ENCODE results near the gene TMEM190.

TMEM190 gene

DNA sequence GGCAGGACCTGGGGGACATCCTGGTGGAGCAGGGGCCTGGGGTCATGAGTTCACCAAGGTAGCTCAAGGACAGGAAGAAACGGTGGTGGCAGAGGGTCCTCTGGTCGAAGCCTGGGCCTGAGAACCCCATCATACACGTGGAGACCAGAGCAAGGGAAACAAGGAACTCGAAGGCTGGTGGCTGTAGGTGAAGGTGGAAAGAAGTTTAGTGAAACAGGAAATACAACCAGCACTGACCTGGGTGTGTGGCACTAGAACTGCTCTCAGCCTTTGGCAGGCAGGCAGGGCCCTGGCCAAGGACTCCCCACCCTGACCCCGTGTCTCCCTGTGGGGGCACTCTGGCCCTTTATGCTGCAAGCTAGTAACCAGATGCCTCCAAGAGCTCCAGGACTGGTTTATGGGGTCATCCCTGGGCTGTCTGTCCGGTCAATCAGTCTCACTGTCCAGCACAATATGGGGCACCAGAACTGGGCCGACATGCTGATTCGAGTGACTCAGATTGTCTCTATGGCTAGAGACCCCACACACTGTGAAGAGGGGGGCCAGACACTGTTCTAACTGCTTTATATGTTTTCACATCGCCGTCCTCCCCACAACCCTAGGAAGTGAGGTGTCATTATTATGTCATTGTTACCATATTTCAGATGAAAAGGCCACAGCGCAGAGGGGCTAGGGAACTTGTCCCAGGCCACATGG, 25.9 kb upstream of the TMEM190 start:
- in situ Hi-C loops (cut with HindIII; ENCODE audit: low sequenced_read_pairs): loop anchor here (5.0 to 10.0 kb wide), 2 partner anchors 53 to 124 kb away; partner anchors contain the start of gene ZNF628

DNA sequence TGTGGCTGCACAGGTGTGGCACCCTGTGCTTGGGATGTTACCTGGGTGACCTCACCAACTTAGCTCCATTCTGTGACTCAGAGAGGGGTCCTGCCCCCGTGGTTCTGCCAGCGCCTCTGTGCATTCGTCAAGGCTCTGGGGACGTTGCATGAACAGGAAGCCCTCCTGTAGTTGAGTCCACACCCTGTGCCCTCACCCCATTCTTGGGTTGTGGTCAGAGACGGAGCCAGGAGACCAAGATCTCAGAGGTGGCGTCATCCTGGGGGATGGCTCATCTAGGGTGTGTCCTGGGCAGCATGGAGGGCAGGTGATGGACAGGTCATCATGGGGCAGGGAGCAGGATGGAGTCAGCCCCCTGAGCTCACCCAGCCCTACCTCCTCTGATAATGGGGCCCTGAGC, 24.6 kb upstream of the TMEM190 start:
- in situ Hi-C loops (cut with HindIII; ENCODE audit: low sequenced_read_pairs): loop anchor here (5.0 to 10.0 kb wide), 2 partner anchors 55 to 123 kb away; partner anchors contain the start of gene ZNF628

DNA sequence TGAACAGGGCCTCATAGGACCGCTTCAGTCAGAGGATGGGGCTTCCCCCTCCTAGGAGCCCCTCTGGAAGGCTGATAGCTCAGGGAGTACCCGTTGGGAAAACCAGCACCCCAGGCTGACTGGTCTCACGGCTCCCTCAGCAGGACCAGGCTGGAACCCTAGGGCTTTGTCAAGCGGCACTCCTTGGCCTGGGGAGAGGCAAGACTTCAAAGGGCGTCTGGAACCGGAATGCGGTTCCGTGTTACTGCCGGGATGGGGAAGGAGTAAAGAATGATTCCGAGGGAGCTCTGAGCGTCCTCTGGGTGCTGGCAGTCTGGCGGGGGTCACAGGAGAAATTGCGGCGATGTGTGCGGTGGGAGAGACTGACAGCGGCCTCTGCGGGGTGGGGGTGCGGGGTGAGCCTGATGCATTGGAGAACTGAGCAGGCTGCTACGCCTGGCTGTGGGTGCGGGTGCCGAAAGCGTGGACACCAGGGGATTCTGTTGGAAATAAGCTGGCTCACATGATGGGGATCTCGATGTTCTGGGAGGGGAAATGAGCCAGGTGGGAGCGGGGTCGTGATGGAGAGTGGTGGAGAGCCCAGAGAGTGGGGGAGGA, 24.0 kb upstream of the TMEM190 start:
- in situ Hi-C loops (cut with HindIII; ENCODE audit: low sequenced_read_pairs): loop anchor here (5.0 to 10.0 kb wide), 2 partner anchors 55 to 122 kb away; partner anchors contain the start of gene ZNF628

DNA sequence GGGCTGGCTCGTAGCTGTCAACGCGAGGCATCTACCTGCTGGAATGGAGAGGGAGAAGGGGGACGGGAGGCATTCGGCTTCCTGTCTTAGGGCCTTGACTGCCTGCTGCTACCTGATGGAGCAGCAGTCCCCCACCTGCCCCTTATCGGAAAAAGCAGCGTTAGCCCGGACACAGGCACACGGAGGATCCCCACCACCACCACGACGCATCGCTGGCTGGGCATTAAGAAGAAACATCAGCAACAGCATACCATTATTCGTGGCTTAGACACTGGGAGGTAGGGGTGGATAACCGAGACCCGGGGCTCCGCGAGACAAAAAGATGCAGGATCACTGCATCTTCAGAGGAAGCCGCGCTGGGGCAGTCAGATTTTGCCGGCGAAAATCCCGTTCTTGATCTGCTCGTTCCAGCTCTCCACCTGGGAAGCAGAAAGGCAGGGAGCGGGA, 23.2 kb upstream of the TMEM190 start:
- in situ Hi-C loops (cut with HindIII; ENCODE audit: low sequenced_read_pairs): loop anchor here (5.0 to 10.0 kb wide), 2 partner anchors 56 to 121 kb away; partner anchors contain the start of gene ZNF628

DNA sequence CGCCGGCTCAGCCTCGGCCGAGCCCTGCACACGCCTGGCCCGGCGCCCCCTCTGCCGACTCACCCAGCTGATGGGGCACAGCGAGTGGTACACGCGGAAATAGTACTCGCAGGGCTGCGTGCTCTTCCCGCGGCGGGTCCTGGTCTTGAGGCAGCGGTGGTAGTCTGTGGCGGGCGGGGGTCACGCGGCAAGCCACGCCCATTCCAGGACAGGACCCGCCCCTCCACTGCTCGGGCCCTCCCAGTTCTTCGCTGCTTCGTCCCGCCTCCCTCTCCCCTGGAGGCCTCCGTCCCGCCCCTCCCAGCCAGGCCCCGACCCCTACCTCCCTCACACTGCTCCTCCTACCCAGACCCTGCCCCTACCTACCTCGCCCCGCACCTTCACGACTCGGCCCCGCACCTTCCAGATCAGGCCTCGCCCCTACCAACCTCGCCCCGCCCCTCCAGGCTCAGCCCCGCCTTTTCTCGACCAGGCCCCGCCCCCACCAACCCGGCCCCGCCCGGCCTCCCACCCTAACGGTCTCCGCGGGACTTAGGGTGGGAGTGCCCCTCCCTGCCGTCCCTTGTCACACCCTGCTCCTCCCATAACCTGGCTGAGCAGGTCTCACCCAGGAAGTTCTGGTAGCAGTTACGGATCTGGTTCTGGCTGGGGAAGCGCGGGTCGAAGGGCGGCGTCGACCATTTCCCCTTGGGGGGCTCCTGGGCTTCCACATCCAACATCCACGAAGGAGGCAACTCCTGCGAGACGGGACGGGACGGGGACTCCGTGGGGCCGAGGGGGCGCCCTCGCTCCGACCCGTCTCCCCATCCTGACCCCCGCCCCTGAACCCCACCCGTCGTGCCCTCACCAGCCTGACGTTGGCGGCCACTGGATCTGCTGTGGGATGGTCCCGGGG, 22.6 kb upstream of the TMEM190 start:
- in situ Hi-C loops (cut with HindIII; ENCODE audit: low sequenced_read_pairs): loop anchor here (5.0 to 10.0 kb wide), 2 partner anchors 57 to 121 kb away; partner anchors contain the start of gene ZNF628

DNA sequence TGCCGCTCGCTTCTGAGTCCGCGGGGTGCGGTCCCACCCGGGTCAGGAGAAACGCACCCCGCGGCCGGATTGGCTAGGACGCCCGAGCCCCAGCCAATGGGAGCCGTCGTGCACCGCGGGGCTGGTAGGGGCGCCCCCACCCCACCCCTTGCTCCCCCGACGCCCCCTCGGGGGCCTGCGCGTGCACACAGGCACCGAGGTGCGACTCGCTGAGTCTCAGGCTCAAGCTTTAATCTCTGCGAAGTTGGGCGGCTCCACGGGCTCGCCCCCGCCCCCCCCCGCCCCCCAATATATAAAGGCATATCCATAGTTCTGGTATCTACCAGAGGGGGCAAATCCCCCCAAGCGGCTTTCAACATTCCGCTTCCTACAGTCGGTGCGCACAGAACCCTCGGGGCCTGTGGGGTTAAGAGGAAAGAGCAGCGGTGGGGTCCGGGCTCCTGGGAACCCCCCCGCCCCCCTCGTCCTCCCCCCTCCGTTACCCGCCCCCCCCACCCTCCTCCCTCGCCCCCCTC, 21.9 kb upstream of the TMEM190 start, which contains the start of gene COX6B2:
Gene COX6B2 (minus strand): TSS at position 22 of the 515 bp plus-strand sequence. CDS start 198 bp downstream, outside the sequence.
- in situ Hi-C loops (cut with HindIII; ENCODE audit: low sequenced_read_pairs): loop anchor here (5.0 to 10.0 kb wide), 2 partner anchors 57 to 120 kb away; partner anchors contain the start of gene ZNF628

DNA sequence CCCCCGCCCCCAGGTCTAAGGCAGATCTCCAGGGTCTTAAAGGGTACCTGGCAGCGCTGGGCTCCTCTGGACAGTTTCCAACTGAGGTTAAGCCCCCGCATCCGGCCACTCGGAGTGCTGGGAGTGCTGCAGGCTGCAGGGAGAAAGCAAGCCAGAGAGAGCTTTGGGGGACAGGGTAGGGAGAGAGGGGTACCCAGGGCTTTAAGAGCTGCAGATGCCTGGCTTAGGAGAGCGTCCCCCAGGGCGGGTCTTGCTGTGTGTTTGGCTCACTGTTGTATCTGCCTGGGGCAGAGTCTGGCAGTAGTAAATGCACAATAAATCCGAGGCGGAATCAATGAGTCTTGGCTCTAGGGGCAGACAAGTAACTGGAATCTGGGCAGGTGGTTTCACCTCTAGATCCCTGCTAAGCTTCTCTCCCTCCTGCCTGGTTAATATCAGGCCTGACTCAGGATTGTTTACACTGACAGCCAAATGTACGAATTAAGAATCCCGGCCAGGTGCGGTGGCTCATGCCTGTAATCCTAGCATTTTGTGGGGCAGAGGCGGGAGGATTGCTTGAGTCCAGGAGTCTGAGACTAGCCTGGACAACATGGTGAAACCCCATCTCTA, 21.3 kb upstream of the TMEM190 start:
- in situ Hi-C loops (cut with HindIII; ENCODE audit: low sequenced_read_pairs): loop anchor here (10.0 kb wide), 1 partner anchor 119 kb away; the partner anchor contains the start of gene ZNF628

DNA sequence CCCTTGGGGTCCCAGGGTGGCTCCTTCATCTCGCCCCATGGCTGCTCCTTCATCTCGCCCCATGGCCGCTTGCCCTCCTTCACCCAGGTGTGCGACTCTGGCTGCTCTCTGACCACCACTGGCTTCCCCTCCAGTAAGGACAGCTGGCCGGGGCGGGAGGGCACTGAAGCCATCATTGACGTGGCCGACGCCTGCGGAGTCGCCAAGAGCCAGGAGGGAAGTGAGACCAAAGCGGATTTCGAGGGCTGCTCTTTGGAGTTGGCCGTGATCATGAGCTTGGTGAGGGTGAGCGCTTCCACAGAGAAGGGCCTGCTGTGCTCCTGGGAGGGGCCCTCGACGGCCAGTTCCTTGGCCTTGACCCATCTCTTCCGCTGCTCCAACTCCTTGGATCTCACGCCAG, 18.1 kb upstream of the TMEM190 start:
- in situ Hi-C loops (cut with HindIII; ENCODE audit: low sequenced_read_pairs): loop anchor here (10.0 kb wide), 1 partner anchor 116 kb away; the partner anchor contains the start of gene ZNF628

DNA sequence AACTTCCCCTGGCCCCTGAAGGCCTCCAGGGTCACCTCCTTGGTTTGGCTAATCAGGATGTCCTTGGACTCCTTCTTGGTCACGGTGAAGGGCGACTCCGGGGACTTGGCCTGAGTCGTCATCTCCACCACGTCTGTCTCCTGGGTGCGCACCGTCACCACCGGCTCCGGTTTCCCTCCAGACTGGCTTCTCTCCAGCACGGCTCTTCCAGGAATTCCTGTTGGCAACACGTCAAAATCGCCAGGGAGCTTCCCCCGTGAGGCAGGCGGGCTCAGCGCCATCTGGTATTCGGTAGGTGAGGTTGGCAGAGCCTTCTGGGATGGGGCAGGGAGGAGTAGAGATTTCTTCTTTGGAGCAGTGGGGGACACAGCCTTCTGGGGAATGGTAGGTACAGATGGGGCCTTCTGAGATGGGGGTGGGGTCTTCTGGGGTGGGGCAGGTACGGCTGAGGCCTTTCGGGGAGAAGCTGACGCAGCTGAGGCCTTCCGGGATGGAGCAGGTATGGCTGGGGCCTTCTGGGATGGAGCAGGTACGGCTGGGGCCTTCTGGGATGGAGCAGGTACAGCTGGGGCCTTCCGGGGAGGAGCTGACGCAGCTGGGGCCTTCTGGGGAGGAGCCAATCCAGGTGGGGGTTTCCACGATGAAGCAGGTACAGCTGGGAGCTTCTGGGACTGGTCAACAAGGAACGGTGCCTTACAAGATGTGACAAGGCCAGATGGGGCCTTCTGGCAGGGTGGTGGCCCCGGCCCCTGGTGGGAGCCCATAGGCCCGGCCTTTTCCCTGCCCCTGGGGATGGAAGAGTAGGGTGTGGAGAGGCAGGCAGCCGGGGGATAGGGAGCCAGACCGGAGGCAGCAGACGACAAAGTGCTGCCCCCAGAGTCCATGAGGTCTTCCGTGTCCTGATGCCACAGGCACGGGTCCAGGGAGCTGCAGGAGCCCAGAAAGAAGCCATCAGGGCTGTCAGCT, 17.4 kb upstream of the TMEM190 start:
- in situ Hi-C loops (cut with HindIII; ENCODE audit: low sequenced_read_pairs): loop anchor here (10.0 kb wide), 1 partner anchor 116 kb away; the partner anchor contains the start of gene ZNF628

DNA sequence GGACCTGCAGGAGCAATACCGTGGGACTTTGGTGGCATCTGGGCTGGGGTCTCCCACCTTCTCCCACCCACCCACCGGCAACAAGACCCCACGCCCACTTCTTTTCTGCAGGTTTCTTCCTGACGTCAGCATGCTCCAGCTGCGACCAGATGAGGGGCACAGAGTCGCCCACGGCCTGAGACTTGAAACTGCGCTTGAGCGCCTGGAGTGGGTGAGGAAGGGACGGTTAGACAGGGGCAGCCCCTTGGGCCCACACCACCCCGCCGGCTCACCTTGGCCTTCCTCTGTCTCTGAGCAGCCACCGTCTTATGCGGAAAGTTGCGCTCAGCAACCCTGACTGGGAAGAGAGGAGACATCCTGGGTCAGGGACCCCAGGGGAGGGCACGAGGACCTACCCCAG, 15.7 kb upstream of the TMEM190 start:
- in situ Hi-C loops (cut with HindIII; ENCODE audit: low sequenced_read_pairs): no loop called here

DNA sequence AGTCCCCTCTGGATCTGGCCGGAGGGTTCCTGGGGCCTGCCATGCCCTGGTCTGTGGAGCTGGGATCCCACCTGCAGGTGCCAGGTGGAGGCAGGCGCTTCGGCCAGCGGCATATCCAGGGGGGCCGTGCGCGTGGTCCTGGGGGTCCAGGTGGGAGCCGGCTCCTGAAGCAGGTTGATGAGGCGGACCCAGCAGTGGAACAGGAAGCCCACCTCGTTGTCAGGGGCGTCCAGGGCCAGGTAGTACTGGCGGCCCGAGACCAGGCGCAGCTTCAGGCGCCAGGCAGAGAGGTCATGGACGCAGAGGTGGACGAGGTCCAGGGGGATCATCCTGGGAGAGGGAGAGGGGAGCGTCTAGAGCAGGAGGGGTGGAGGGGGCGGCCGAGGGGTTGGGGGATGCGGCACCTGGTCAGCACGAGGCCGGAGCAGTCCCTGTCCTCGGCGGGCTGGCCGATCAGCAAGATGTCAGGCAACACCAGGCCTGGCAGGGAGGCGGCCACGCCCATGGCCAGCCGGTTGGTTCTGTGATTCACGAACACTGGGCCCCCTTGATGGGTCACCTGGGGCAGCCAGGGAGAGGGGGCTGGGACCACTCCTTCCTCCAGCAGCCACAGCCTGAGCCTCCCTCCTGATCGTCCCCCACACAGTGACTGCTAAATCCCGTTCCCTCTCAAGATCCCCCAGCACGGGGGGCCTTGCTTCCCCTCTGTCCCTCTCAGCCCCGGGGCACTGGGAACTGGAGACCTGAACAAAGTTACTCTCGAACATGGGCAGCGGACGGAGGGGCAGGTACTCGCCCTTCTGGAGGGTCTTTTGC, 14.2 kb upstream of the TMEM190 start:
- in situ Hi-C loops (cut with HindIII; ENCODE audit: low sequenced_read_pairs): no loop called here

DNA sequence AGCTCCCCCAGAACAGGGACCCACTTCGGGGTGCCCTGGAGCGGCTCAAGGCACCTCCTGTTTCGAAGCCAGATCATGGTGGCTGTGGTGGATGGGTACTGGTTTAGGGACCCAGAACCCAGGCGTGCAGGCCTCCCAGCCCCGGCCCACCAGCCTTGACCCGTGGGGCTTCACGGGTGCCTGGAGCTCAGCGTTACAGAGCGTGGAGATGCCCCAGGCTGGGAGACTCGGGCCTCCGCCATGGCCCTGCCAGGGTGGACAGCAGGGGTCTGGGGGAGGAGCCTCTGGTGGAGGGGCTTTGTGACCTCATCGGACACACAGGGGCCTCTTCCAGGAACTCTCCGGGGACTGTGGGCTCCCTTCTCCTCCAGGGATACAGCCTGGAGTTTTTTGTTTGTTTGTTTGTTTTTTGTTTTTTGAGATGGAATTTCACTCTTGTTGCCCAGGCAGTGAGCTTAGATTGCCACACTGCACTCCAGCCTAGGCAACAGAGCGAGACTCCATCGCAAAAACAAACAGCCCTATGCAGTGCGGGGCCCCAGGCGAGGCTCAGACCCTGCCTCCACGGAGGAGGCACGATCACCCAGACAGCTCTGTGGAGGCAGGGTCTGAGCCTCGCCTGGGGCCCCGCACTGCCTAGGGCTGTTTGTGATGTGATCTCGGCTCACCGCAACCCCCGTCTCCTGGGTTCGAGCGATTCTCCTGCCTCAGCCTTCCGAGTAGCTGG, 13.5 kb upstream of the TMEM190 start, which contains the start of gene GARIN5B:
Gene GARIN5B (minus strand): TSS at position 271 of the 727 bp plus-strand sequence. CDS start 194 bp downstream, at position 77.
- in situ Hi-C loops (cut with HindIII; ENCODE audit: low sequenced_read_pairs): no loop called here

DNA sequence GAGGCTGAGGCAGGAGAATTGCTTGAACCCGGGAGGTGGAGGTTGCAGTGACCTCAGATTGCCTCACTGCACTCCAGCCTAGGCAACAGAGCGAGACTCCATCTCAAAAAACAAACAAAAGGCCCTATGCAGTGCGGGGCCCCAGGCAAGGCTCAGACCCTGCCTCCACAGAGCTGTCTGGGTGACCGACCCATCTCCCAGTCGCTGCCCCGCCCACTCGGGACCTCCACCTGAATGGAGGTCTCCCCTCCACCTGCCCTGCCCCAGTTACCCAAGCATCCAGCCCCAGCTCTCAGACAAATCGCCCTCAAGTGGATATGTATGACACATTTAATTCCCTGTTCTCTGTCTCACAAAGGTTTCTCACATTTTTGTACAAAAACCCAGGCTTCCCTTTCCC, 11.4 kb upstream of the TMEM190 start:
- in situ Hi-C loops (cut with HindIII; ENCODE audit: low sequenced_read_pairs): no loop called here

DNA sequence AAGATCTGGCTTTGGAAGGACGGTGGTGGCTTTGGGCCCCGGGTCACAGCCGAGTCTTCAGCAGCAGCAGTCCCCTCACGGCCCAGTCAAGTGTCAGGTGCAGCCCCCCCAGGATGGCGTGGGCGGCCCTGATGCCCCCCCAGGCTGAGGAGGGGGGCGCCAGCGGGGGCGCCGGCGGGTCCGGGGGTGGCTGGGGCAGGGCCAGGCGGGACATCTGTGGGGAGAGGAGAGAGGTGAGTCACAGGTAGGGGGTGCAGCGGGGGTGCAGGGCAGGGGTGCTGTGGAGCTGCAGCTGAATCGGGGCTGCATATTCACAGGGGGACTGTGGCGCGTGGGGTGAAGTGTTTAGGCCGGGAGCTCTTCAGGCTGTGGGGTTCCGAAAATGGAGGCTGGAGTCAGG, 10.7 kb upstream of the TMEM190 start:
- in situ Hi-C loops (cut with HindIII; ENCODE audit: low sequenced_read_pairs): no loop called here

DNA sequence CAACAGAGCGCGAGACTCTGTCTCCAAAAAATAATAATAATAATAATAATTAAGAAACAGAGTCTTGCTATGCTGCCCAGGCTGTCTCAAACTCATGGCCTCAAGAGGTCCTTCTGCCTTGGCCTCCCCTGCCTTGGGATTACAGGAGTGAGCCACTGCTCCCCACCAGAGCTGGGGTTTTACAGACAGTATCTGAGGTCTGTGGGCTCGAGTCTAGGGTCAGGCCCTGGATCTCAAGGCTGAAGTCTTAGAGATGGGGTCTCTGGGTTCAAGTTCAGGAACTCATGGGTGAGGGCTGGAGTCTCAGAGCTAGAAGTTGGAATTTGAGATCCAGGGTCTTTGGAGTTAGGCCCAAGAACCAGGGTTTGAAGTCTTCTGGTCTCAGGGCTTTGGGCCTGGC, 9.8 kb upstream of the TMEM190 start:
- in situ Hi-C loops (cut with HindIII; ENCODE audit: low sequenced_read_pairs): no loop called here

DNA sequence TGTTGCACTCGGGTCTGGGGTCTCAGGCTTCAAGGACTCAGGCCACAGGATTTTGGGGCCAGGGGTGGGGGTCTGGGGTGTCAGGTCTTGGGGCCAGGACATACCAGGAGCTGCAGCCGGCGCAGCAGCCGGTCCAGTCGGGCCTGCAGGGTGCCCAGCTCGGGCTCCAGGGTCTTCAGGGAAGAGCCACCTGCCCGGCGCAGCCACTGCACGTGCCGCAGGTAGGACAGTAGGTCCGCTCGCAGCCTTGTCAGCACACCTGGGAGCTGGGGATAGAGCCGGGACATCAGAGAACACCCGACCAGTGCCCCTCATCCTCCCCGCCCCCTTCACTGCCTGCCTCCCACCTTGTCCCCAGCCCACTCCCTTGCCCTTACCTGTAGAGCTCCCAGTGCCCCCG, 8.5 kb upstream of the TMEM190 start:
- in situ Hi-C loops (cut with HindIII; ENCODE audit: low sequenced_read_pairs): no loop called here

All from endothelial cell of hepatic sinusoid (primary cell).